HG03095 (cell line): ENCODE measurements around the gene LANCL1.

ENCODE experiments used
- ATAC-seq: cut with Tn5 transposase; IDR thresholded peaks from one replicate; pipeline ENCODE4 v1.9.1; 2021; ENCODE audit warnings: moderate library complexity; ENCODE audit not compliant: unreplicated experiment

The LANCL1 gene

DNA sequence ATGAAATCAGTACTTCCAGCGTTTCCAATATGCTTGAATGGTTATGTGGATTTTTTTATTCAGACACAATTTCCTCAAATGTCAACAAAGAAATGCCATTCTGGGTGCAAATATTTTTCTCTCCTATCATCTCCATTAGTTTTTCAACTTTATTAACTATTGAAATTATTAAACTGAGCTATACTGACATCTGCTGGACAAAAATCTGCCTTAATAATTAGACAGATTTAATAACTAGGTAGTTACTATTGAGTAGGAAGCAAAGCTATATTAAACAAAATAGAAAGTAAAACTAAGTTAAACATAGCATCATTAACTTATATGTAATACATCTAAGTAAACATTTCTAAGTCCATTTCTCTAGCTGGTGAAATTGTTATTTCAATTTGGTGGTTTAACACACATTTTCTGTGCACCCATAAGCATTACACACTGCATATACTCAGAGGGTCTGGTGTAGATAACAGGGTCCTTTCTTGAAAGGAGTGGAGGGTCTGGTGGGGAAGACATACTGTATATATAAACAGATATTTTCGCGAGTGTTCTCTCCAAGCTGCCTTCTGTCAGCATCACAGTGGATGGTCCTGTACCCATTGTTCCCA is 77.0 kb downstream of the LANCL1 start:
- ATAC-seq = peak; percentile 55

DNA sequence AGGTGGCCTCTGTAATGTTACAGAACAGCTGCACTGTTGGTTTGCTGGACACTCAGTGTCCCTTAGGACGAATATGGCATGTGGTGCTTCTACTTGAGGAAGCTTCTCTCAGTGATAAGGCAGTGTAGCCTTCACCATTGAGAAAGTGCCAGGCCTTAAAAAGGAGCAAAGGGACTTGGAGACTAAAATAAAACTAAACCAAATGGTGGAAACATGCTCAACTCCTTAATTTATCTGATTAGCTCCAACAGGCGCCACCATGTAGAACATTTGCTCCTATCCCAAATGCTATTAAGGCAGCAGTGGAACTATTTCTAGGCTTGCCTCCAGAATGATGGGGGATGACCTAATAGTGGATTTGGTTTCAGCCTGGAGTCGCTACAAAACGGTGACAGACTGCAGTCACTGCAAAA is 84.1 kb downstream of the LANCL1 start:
- no peak for ATAC-seq

DNA sequence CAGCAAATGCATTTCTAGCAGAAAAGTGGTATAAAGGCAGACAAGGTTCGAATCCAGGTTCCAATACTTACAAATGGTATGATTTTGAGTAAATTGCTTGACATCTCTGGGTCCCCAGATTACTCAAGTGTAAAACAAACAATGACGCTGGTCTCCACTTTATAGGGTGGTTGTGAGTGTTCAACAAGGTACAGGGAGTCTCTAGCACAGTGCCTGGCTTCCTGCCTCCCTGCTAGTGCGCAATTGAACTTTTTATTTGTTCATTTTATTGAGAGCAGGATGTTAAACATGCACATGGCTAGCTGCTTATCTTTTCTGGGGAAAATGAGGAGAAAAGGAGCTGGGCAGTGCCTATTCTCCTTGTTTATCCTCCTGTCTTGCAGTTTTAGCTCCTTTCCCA is 86.7 kb downstream of the LANCL1 start:
- ATAC-seq = no peak

DNA sequence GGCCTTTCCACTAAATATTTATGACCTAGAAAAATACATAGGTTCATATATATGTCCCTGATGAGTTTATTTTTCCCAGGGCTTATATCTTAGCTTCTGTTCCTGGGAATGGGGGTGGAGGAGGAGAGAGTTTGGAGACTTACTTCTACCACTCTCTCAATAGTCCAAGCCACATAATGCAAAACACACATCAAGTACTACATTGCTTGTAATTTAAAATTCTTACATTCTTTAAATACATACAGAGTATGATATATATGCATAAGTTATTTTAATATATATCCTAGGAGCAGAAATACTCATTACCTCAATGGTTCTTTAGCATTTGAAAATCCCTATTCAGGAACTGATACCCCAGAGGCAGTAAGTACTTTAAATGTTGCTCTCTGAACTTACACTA is 88.4 kb downstream of the LANCL1 start:
- no peak for ATAC-seq

DNA sequence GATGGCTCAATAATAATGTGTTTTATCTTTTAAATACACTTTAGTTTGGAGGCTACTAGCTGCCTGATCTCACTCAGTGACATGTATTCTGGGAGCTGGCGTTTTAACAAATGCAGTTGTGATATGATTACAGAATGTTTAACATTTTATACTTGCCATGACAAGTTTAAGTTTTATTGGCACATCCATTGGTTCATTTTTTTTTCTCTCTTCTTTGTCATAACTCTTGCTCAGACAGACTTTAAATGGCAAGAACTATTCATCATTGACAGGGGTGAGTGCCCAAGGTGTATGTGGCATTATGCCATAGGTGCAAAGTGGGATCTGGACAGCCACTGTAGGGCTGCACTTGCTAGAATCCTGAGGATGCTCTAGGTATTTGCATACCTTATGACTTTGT is 89.5 kb downstream of the LANCL1 start:
- ATAC-seq = no peak
